ENCODE results near the gene PRPF19. TPM values are rescaled to one million over a fixed set of nuclear protein-coding genes. Genes with fewer than 3 reads are reported as not detected.

PRPF19 gene
- total RNA-seq, 1 experiment from 2014 or later, result 79.3 TPM

- in situ Hi-C loops (cut with HindIII; ENCODE audit: low pct_unique_long_range_greater_than_20kb, low sequenced_read_pairs), result no loop called here
- no peak for DNase-seq (ENCODE audit: low read depth)
Measured at GRCh38 chr11:60891103-60891741, 15.2 kb downstream of the PRPF19 start.

GRCh38 chr11:60890696-60891095, 15.7 kb downstream of the PRPF19 start:
- DNase-seq (ENCODE audit: low read depth), result no peak
- in situ Hi-C loops (cut with HindIII; ENCODE audit: low pct_unique_long_range_greater_than_20kb, low sequenced_read_pairs), result no loop called here

- DNase-seq (ENCODE audit: low read depth), result no peak
- in situ Hi-C loops (cut with HindIII; ENCODE audit: low pct_unique_long_range_greater_than_20kb, low sequenced_read_pairs), result no loop called here
Measured at GRCh38 chr11:60889869-60890311, 16.5 kb downstream of the PRPF19 start.

GRCh38 chr11:60887556-60887955, 18.8 kb downstream of the PRPF19 start:
- in situ Hi-C loops (cut with HindIII; ENCODE audit: low pct_unique_long_range_greater_than_20kb, low sequenced_read_pairs), result no loop called here
- DNase-seq (ENCODE audit: low read depth), result no peak

GRCh38 chr11:60880643-60881282, 25.6 kb downstream of the PRPF19 start:
- no peak for DNase-seq (ENCODE audit: low read depth)
- in situ Hi-C loops (cut with HindIII; ENCODE audit: low pct_unique_long_range_greater_than_20kb, low sequenced_read_pairs), result no loop called here

- no peak for DNase-seq (ENCODE audit: low read depth)
- in situ Hi-C loops (cut with HindIII; ENCODE audit: low pct_unique_long_range_greater_than_20kb, low sequenced_read_pairs), result no loop called here
Measured at GRCh38 chr11:60879971-60880588, 26.3 kb downstream of the PRPF19 start.

GRCh38 chr11:60879104-60879503, 27.3 kb downstream of the PRPF19 start:
- DNase-seq (ENCODE audit: low read depth), result no peak

GRCh38 chr11:60878245-60879101, 27.9 kb downstream of the PRPF19 start:
- in situ Hi-C loops (cut with HindIII; ENCODE audit: low pct_unique_long_range_greater_than_20kb, low sequenced_read_pairs), result no loop called here
- no peak for DNase-seq (ENCODE audit: low read depth)

More at GRCh38 chr11:60879104-60879503, 27.3 kb downstream of the PRPF19 start:
- in situ Hi-C loops (cut with HindIII; ENCODE audit: low pct_unique_long_range_greater_than_20kb, low sequenced_read_pairs), result no loop called here

- DNase-seq (ENCODE audit: low read depth), result no peak
- in situ Hi-C loops (cut with HindIII; ENCODE audit: low pct_unique_long_range_greater_than_20kb, low sequenced_read_pairs), result no loop called here
Measured at GRCh38 chr11:60876168-60876485, 30.3 kb downstream of the PRPF19 start.

GRCh38 chr11:60875366-60876167, 30.8 kb downstream of the PRPF19 start:
- in situ Hi-C loops (cut with HindIII; ENCODE audit: low pct_unique_long_range_greater_than_20kb, low sequenced_read_pairs), result no loop called here
- DNase-seq (ENCODE audit: low read depth), result no peak

- DNase-seq (ENCODE audit: low read depth), result no peak
- in situ Hi-C loops (cut with HindIII; ENCODE audit: low pct_unique_long_range_greater_than_20kb, low sequenced_read_pairs), result no loop called here
Measured at GRCh38 chr11:60874421-60875365, 31.7 kb downstream of the PRPF19 start.

- no peak for DNase-seq (ENCODE audit: low read depth)
- in situ Hi-C loops (cut with HindIII; ENCODE audit: low pct_unique_long_range_greater_than_20kb, low sequenced_read_pairs), result no loop called here
Measured at GRCh38 chr11:60873533-60873932, 32.9 kb downstream of the PRPF19 start.

GRCh38 chr11:60872961-60873524, 33.3 kb downstream of the PRPF19 start:
- in situ Hi-C loops (cut with HindIII; ENCODE audit: low pct_unique_long_range_greater_than_20kb, low sequenced_read_pairs), result no loop called here
- no peak for DNase-seq (ENCODE audit: low read depth)

GRCh38 chr11:60872124-60872960, 34.0 kb downstream of the PRPF19 start:
- in situ Hi-C loops (cut with HindIII; ENCODE audit: low pct_unique_long_range_greater_than_20kb, low sequenced_read_pairs), result no loop called here
- no peak for DNase-seq (ENCODE audit: low read depth)

GRCh38 chr11:60871378-60872061, 34.9 kb downstream of the PRPF19 start:
- in situ Hi-C loops (cut with HindIII; ENCODE audit: low pct_unique_long_range_greater_than_20kb, low sequenced_read_pairs), result no loop called here
- DNase-seq (ENCODE audit: low read depth), result no peak
